Stomach (tissue), 4 donors: ENCODE results near the gene TM9SF1.
"Not testable (repeated sequence)": the region's sequence is repeated elsewhere in the genome, so short reads cannot be mapped to it uniquely, and the experiment has no call there.

ENCODE experiments used
- EP300 ChIP-seq: sonication (generic); formaldehyde crosslinking; IDR thresholded peaks from one replicate; pipeline ENCODE4 v1.6.1; 2017; ENCODE audit warnings: antibody characterized with exemption
- POLR2A ChIP-seq, 4 donors: fragments of 450-650 bp; IDR thresholded peaks; one replicate each; pipeline ENCODE4 v1.6.1; 2016; ENCODE audit warnings: antibody characterized with exemption in 4 of 4, control low read depth in 2 of 4, mild to moderate bottlenecking in 1 of 4, moderate library complexity in 1 of 4
- POLR2AphosphoS5 ChIP-seq, 3 donors: sonication (generic); formaldehyde crosslinking; IDR thresholded peaks; one replicate each; pipeline ENCODE4 v1.6.1; 2016; ENCODE audit warnings: antibody characterized with exemption in 3 of 3
- TF ChIP-seq, protein P1 (sequence below), 7 experiments: fragments of 450-650 bp in 4 of 7; fragments of 200-600 bp in 3 of 7; sonication (generic) in 3 of 7; IDR thresholded peaks; one replicate each; pipeline ENCODE4 v1.5.1; 2016 to 2019; ENCODE audit warnings: antibody characterized with exemption in 7 of 7, control low read depth in 2 of 7, mild to moderate bottlenecking in 1 of 7

DNA sequence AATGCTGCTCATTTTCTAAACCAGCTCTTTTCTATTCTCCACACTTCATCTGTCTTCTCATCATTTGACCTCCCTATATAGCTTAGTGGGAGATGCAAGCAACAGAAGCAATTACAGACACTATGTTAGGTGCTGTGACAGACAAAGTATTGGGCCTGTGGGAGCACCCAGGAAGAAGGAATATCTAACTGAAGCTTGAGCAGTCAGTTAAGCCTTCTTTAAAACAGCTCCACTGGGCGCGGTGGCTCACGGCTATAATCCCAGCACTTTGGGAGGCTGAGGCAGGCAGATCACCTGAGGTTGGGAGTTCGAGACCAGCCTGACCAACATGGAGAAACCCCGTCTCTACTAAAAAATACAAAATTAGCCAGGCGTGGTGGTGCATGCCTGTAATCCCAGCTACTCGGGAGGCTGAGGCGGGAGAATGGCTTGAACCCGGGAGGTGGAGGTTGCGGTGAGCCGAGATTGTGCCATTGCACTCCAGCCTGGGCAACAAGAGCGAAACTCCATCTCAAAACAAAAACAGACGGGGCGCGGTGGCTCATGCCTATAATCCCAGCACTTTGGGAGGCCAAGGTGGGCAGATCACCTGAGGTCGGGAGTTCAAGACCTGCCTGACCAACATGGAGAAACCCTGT is 8.1 kb upstream of the TM9SF1 start:
- TF ChIP-seq, protein P1, sequence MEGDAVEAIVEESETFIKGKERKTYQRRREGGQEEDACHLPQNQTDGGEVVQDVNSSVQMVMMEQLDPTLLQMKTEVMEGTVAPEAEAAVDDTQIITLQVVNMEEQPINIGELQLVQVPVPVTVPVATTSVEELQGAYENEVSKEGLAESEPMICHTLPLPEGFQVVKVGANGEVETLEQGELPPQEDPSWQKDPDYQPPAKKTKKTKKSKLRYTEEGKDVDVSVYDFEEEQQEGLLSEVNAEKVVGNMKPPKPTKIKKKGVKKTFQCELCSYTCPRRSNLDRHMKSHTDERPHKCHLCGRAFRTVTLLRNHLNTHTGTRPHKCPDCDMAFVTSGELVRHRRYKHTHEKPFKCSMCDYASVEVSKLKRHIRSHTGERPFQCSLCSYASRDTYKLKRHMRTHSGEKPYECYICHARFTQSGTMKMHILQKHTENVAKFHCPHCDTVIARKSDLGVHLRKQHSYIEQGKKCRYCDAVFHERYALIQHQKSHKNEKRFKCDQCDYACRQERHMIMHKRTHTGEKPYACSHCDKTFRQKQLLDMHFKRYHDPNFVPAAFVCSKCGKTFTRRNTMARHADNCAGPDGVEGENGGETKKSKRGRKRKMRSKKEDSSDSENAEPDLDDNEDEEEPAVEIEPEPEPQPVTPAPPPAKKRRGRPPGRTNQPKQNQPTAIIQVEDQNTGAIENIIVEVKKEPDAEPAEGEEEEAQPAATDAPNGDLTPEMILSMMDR (IDR thresholded peaks at IDR 0.05) = not testable (repeated sequence)
- not testable (repeated sequence) for TF ChIP-seq POLR2AphosphoS5 (IDR thresholded peaks at IDR 0.05); POLR2A (IDR thresholded peaks at IDR 0.05); EP300
